Skeletal muscle cell (primary cell): ENCODE data around the gene TEX19.
"Not testable (repeated sequence)": the region's sequence is repeated elsewhere in the genome, so short reads cannot be mapped to it uniquely, and the experiment has no call there.

Experiments used
- DNase-seq: peaks from one replicate; pipeline ENCODE4 v3.0.0-alpha.2; 2010; ENCODE audit warnings: low read depth
- H3K4me3 ChIP-seq: 2 replicates; pipeline ENCODE4 v1.5.1; 2011; ENCODE audit warnings: low read depth, mild to moderate bottlenecking, control low read depth, low read length, moderate library complexity

Gene TEX19

DNA sequence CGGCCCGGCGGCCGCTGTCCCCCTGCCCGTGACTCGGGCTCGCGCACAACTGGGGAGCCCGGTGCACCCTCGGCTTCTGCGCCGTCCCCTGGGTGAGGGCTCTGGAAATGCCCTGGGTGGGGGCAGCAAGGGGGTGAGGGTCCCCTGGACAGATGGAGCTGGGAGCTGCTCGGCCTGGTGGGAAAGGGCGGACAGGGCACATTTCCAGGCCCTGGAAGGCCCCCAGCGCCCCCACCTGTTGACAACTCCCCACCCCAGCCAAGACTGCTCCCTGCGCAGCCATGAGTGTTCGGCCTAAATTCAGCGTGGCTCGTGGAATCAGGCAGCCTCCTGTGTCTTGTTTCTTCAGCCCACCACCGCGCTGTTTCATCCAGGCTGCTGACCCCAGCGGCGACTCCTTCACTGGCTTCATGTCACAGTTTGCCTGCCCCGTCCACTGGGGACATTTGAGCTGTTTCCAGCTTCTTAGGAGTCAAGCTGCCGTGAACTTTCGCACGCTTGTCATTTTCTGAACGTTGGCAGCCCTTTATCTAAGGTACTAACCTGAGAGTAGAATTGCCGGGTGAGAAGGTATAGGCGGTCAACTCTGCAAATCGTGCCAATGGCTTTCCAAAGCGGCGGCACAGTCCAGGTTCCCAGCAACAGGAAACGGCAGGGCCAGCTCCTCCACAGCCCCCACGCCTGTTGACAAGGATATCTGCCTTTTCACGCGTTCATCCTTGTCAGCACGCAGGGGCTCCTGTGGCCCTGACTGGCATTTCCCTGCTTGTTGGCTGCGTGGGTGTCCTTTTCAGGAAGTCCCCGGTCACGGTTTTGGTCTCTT lies 13.4 kb downstream of the TEX19 start:
- no peak for DNase-seq
- H3K4me3 ChIP-seq = peak overlapping the region; percentile 18

DNA sequence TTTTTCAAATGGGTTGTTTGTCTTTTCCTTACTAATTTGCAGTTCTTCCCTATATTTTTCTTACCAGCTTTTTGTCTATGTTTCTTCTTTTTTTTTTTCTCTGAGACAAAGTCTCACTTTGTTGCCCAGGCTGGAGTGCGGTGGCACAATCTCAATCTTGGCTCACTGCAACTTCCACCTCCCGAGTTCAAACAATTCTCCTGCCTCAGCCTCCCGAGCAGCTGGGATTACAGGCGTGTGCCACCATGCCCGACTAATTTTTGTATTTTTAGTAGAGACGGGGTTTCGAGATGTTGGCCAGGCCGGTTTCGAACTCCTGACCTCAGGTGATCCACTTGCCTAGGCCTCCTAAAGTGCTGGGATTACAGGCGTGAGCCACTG lies 14.0 kb downstream of the TEX19 start:
- H3K4me3 ChIP-seq, DNase-seq: not testable (repeated sequence)

DNA sequence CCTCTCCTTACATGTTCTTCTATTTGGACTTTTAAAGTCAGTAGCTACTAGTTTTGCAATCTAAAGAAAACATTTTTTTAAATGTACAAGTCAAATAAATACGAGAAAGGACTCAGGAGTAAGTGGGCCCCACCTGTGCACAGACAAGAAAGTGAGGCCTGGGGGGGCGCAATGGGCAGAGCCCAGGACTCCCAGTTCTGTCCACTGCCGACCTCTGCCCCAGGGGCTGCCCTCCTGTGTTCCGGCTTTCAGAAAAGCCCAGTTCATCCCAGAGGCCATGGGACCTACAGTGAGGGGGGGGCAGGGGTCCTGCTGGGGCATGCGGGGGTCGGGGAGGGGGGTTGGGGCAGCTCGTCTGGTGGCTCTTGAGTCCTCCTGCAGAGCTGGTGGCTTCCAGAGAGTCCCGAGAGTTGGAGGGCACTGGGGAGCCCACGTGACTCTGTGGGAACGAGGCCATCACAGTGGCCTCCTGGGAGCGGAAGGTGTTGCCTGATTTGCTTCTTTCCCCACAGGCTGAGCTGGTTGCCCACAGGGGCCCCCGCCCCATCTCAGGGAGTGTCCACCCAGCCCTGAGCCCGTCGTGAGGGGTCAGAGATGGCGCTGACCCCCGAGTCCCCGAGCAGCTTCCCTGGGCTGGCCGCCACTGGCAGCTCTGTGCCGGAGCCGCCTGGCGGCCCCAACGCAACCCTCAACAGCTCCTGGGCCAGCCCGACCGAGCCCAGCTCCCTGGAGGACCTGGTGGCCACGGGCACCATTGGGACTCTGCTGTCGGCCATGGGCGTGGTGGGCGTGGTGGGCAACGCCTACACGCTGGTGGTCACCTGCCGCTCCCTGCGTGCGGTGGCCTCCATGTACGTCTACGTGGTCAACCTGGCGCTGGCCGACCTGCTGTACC lies 14.9 kb downstream of the TEX19 start:
- no peak for DNase-seq
- no peak overlapping the region for H3K4me3 ChIP-seq

DNA sequence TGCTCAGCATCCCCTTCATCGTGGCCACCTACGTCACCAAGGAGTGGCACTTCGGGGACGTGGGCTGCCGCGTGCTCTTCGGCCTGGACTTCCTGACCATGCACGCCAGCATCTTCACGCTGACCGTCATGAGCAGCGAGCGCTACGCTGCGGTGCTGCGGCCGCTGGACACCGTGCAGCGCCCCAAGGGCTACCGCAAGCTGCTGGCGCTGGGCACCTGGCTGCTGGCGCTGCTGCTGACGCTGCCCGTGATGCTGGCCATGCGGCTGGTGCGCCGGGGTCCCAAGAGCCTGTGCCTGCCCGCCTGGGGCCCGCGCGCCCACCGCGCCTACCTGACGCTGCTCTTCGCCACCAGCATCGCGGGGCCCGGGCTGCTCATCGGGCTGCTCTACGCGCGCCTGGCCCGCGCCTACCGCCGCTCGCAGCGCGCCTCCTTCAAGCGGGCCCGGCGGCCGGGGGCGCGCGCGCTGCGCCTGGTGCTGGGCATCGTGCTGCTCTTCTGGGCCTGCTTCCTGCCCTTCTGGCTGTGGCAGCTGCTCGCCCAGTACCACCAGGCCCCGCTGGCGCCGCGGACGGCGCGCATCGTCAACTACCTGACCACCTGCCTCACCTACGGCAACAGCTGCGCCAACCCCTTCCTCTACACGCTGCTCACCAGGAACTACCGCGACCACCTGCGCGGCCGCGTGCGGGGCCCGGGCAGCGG lies 15.7 kb downstream of the TEX19 start:
- no peak for DNase-seq
- H3K4me3 ChIP-seq = no peak overlapping the region

DNA sequence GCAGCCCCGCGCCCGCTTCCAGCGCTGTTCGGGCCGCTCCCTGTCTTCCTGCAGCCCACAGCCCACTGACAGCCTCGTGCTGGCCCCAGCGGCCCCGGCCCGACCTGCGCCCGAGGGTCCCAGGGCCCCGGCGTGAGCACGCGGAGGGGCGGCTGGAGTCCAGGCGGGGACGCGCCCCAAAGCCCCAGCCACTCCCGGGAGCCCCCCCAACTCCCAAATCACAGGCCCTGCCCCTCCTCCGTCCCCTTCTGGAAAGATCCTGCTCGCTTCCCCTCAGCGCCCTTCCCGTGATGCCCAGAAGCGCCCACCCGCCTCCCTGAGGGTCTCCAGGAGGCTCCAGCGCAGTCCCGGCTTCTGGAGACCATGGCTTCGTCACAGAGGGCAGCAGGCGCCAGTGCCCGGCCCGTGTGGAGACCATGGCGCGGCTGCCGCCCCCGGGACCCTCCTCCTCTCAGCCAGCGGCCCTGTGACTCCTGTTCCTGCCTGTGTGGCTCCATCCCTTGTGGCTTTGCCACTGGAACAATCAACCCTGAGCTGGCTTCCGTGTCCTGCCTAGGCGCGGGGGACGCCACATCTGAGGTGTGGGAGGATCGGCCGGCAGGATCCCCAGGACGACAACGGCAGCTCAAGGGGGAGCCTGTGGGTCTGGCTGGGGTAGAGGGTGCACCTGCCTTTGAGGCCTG lies 16.5 kb downstream of the TEX19 start:
- DNase-seq = no peak
- H3K4me3 ChIP-seq = no peak overlapping the region

DNA sequence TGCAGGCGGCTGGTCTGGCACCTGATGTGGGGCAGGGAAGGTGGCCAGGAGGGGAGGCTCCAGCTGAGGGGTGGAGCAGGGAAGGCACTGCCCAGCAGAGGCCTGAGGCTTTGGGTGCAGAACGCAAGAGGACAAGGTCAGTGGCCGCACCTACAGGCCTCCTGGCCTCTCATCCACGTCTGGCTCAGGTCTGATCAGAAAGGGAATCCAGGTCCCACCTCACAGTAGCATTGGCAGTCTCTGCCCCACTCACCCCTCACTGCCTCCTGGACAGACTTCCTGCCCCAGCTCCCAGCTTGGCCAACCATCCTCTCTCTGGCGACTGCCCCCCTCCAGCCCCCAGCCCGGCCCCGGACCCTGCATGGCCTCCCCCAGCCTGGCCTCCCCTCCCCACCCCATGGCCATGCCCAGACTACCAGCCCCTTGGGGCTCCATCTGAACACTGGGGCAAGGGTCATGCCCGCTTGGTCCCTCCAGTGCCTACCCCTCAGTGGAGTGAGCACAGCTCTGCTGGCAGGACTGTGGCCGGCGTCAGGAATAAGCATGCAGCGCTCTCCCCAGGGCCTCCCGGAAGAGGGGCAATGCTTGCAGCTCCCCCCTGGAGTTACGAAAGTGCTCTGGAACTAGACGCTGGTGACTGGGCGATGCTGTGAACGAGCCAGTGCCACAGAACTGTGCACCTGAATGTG lies 17.1 kb downstream of the TEX19 start:
- DNase-seq = no peak
- H3K4me3 ChIP-seq = no peak overlapping the region

DNA sequence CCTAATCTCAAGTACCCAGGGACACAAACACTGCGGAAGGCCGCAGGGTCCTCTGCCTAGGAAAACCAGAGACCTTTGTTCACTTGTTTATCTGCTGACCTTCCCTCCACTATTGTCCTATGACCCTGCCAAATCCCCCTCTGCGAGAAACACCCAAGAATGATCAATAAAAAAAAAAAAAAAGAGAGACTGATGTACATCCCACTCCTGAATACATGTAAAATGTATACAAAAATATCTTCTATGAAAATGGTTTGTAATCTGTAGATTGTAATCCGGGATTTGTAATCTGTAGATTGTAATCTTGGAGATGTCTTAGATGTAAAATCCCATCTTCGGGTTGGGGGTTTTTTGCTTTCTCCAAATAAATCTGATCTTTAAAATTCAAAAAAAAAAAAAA lies 18.2 kb downstream of the TEX19 start:
- DNase-seq = not testable (repeated sequence)

DNA sequence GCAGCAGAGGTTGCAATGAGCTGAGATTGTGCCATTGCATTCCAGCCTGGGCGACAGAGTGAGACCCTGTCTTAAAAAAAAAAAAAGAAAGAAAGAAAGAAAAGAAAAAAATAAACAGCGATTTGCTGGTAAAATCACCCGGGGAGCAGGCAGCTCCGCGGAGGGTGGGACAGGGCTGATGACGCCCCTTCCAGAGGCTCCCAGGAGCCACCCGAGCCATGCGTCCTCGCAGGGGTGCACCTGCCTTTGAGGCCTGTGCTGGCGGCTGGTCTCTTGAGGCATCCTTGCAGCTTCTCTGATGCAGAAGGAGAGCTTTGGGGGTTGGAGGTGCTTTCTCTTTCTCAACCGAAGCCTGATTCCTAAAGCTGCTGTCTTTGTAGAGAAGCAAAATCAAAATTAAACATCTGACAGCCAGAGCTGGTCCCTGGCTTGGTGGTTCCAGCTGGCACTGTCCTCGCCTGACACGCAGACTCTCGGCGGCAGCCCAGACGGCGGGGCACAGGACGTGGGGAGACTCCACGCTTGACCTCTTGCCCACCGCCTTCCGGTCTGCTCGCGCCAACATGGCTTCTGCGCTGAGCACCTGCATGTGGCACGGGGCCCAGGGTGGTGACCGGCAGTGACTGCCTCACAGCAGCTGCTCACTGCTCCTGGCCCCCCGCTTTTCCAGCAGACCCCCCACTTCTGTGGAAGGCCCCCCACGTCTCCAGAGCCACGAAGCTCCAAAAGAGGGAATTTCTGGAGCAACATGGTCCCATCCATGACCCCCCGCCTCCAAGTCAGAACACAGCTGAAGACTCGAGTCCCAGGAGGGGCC lies 19.1 kb downstream of the TEX19 start:
- no peak for DNase-seq
- no peak overlapping the region for H3K4me3 ChIP-seq

More for the DNA sequence above, 18.2 kb downstream of the TEX19 start:
- not testable (repeated sequence) for H3K4me3 ChIP-seq

DNA sequence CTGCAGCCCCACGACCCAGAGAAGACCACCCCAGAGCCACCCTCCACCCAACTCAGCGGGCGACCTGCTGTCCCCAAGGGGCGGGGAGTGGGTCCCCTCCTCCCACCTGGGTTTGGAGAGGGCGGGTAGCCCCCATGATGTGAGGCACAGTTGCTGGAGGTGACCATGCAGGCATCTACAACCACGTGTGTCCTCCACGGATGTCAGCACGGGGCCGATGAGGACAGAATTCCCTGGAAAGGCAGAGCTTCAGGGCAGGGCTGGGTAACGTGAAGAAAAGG lies 19.6 kb downstream of the TEX19 start:
- DNase-seq = no peak
- no peak overlapping the region for H3K4me3 ChIP-seq

DNA sequence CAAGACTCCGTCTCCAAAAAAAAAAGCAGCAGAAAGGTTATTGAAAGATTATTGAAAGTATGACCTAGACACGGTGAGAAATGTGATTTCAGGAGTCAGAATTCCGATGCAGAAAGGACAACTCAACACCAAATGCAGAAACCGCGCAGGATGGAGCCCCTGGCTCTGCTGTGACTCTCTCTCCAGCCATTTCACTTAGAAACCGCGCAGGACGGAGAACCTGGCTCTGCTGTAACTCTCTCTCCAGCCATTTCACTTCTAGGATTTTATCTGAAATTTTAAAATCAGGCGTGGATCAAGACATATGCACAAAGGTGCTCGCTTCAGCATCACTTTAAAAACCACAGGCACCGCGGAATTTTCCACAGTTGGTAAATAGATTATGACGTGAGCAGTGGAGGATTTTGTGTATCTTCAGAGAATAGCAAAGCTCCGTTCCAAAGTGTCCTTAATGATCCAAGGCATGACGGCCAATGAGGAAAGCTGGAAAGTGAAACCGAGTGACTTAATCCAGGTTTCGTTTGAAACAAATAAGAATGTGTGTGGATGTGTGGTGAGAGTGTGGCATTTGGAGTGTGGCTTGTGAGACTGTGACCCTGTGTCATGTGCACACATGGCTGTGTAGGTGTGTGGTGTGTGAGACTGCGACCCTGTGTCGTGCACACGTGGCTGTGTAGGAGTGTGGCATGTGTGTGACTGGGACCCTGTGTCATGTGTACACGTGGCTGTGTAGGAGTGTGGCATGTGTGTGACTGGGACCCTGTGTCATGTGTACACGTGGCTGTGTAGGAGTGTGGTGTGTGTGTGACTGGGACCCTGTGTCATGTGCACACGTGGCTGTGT lies 22.0 kb downstream of the TEX19 start:
- DNase-seq = no peak
- peak overlapping the region; percentile 23 for H3K4me3 ChIP-seq

DNA sequence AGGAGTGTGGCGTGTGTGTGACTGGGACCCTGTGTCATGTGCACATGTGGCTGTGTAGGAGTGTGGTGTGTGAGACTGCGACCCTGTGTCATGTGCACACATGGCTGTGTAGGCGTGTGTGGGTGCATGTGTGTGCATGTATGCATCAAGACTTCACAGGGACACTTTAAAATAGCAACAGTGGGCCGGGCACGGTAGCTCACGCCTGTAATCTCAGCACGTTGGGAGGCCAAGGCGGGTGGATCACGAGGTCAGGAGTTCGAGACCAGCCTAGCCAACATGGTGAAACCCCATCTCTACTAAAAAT lies 22.6 kb downstream of the TEX19 start:
- not testable (repeated sequence) for DNase-seq, H3K4me3 ChIP-seq

DNA sequence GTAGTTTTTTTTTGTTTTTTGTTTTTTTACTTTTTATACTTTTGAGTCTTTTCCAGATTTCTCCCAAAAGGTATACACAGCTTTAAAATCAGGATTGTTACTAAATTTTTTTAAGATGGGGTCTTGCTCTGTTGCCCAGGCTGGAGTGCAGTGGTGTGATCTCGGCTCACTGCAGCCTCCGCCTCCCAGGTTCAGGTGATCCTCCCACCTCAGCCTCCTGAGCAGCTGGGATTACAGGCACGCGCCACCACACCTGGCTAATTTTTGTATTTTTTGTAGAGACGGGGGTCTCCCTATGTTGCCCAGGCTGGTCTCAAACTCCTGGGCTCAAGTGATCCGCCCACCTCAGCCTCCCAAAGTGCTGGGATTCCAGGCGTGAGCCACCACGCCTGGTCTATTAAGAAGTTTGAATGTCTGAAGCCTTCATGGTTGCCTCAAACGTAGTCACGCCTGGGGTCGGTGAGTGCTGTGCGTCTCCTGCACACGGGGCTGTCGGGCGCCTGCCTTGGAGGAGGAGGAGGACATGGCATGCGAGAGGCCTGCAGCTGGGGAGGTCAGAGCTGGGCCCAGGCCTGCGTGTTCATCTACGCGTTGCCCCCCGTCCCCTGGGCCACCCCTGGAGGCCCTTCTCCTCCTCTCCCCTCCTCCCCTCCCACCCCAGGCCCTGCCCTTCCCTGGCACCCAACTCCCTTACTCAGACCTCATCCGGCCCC lies 23.3 kb downstream of the TEX19 start:
- H3K4me3 ChIP-seq, DNase-seq: not testable (repeated sequence)

DNA sequence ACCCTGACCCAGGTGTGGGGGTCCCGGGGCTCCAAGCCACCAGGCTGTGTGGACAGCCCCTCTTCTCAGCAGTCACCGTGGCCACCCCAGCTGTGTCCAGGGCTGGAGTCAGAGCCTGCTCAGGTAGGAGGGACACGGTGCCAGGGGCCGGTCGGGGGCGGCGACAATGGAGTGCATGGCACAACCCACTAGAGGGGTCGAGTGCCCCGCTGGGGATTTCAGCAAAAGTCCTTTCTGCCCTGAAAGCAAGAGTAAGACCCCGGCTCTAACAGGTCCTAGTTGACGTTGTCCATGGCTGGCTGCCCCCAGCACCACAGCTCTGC lies 23.8 kb downstream of the TEX19 start:
- no peak overlapping the region for H3K4me3 ChIP-seq
- no peak for DNase-seq

DNA sequence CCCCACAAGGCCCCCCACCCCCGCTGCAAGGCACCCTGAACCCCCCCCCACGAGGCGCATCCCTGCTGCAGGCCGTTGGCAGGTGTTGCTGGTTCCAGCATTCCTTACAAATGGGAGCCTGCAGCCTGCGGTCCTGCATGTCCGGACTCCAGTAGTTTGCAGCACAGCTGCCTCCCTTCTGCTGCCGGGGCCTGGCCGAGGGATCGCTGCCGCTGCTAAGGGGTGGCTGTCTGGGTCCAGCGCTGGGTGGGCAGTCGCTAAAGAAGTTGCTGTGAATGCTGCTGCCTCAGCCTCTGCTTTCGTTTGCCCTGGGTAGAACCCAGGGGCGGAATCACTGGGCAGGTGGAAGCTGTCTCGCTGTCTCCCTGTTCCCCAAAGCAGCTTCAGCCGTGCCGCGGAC lies 24.4 kb downstream of the TEX19 start:
- DNase-seq = no peak
- no peak overlapping the region for H3K4me3 ChIP-seq

DNA sequence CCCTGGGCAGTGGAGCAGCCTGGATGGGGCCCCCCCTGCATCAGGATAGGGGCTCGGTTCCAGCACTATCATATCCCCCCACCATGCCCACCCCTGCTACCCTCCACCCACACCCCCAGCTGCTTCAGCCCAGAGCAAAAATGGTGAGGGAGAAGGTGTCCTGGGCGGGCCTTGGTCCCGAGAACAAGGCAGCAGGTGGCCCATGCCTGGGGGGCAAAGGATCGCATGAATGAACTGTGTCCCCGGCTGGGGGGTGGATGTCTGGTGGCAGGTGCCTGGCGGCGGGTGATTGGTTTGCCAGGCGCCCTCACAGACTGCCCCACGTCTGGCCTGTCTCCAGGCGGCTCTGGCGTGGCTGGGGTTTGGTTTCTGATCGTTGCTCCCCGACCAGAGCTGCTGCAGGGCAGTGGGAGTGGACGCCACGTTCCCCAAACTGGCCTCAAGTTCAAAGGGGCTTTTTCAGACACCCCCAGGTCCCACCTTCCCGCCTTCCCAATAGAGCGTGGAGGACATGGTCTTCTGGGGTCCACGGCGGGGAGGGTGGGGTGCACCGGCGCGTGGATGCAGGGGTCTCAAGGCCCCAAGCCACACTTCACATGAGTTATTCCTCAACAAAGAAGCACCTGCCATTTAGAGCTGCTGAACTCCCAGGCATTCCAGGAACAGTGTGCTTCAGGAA lies 25.1 kb downstream of the TEX19 start:
- DNase-seq = no peak
- no peak overlapping the region for H3K4me3 ChIP-seq

DNA sequence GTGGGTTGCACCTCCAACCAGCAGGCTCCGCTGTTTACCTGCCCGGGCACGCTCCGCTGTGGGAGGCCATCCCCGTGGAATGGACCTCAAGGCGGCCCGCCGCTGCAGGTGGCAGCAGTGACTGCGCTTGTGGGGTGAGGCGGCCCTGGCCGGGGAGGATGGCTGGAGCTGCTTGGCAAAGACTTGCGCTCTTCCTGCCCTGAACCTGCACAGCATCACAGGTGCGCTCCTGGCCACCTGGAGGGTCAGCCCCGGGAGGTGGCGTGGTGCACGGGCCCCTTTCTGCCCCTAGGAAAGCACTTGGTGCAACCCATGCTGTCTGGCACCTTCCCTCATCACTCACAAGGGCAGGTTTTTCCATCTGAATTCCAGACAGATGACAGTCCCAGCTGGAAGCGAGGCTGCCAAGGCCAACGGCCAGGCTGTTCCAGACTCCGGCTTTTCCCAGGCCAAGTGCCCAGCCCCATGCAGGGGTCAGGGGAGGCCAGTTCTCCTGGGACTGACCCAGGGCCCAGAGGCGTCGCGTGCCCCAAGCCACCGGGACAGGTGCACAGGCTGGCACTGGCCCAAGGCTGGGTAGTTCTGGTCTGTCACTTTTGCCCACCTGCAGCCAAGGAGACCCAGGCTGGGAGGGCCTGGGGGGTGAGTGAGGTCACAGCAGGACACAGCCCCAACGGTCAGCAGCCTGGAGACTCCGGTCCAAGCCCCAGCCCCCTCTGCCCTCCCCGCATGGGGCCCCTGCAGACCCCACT lies 25.9 kb downstream of the TEX19 start:
- DNase-seq = no peak
- H3K4me3 ChIP-seq = no peak overlapping the region
